Adrenal gland (tissue), 19 donors: ENCODE results near the gene ELSPBP1. TPM values are rescaled to one million over a fixed set of nuclear protein-coding genes. Genes with fewer than 3 reads are reported as not detected.
"Not testable (repeated sequence)": the region's sequence is repeated elsewhere in the genome, so short reads cannot be mapped to it uniquely, and the experiment has no call there.

Experiments used
- DNase-seq, 7 donors: peaks; one replicate each; pipeline ENCODE4 v3.0.0-alpha.2; 2019 to 2020
- H3K27ac ChIP-seq, 5 donors: fragments of 200-600 bp; sonication (generic) in 4 of 5; 1 replicate in 3 of 5; 2 replicates in 2 of 5; pipeline versions ENCODE4 v1.5.1 to v1.8.0; 2016 to 2020; ENCODE audit warnings: mild to moderate bottlenecking in 1 of 5
- H3K27me3 ChIP-seq: fragments of 200-600 bp; 2 replicates; pipeline ENCODE4 v1.8.0; 2021
- H3K36me3 ChIP-seq, 2 donors: fragments of 200-600 bp; replicated peaks in 1 of 2; 1 replicate in 1 of 2; 2 replicates in 1 of 2; pipeline versions ENCODE4 v1.5.1 to v1.8.0; 2018 to 2022
- H3K4me1 ChIP-seq, 2 donors: fragments of 200-600 bp; replicated peaks in 1 of 2; 1 replicate in 1 of 2; 2 replicates in 1 of 2; pipeline versions ENCODE4 v1.5.1 to v1.8.0; 2018 to 2021
- H3K4me3 ChIP-seq, 4 donors: fragments of 200-600 bp; sonication (generic) in 3 of 4; one replicate each; pipeline ENCODE4 v1.5.1; 2016 to 2018
- H3K9me3 ChIP-seq, 3 donors: fragments of 200-600 bp; sonication (generic) in 1 of 3; replicated peaks in 1 of 3; 1 replicate in 2 of 3; 2 replicates in 1 of 3; pipeline versions ENCODE4 v1.5.1 to v1.8.0; 2016 to 2021
- POLR2A ChIP-seq, 2 donors: fragments of 450-650 bp; IDR thresholded peaks; one replicate each; pipeline ENCODE4 v1.6.1; 2017; ENCODE audit warnings: antibody characterized with exemption in 2 of 2, mild to moderate bottlenecking in 2 of 2, moderate library complexity in 1 of 2
- WGBS, 4 donors: extraction: QIAGEN DNeasy Blood & Tissue Kit in 2 of 4; methylation state at CpG; one replicate each; pipeline versions ENCODE4 v1.1.5 to v1.1.7; 2013 to 2017; 5-methylcytosine and 5-hydroxymethylcytosine counted together
- intact Hi-C, 2 donors: fragments of 100-400 bp; cut with DNase I; formaldehyde crosslinking; loops; one replicate each; pipeline versions ENCODE4 v1.14.1 to v1.15.0; 2022 to 2023
- long read RNA-seq, 10 donors: library from polyadenylated mRNA in 3 of 10; unstranded in 2 of 10; stranded (forward) in 1 of 10; transcript quantifications; one replicate each; pipeline ENCODE4 v2.0.0 and lab custom pipeline, GENCODE V29; 2021 to 2026
- polyA plus RNA-seq, 3 donors: library from polyadenylated mRNA; stranded (reverse); fragments of 200-250 nt in 2 of 3; fragments of 350-450 nt in 1 of 3; fragmentation: Illumina TruSeq in 1 of 3; extraction: RNeasy Lipid Tissue Mini Kit (QIAGEN cat#74804) in 1 of 3; gene quantifications; one replicate each; pipeline ENCODE4 v1.2.3, GENCODE V29; 2013 to 2014
- total RNA-seq, 9 donors: library from RNA; depleted of rRNA in 4 of 9; stranded (reverse); fragments of >200 nt in 4 of 9; fragments of 120-200 nt in 1 of 9; fragmentation: NEBNext Ultra II Directional in 1 of 9; extraction: Animal tissue kit (Norgen Biotek cat#: 25700) in 1 of 9; gene quantifications; one replicate each; pipeline versions ENCODE4 v1.1.0 to v1.2.4, GENCODE V29; 2013 to 2023
- TF ChIP-seq, protein P1 (sequence below), 6 experiments: fragments of 450-650 bp in 4 of 6; fragments of 200-600 bp in 2 of 6; sonication (generic) in 1 of 6; IDR thresholded peaks; 1 replicate in 5 of 6; 2 replicates in 1 of 6; pipeline versions ENCODE4 v1.5.1 to v1.8.0; 2016 to 2021; ENCODE audit warnings: antibody characterized with exemption in 6 of 6, mild to moderate bottlenecking in 2 of 6, moderate library complexity in 1 of 6
- donor health status: healthy with polysubstance abuse.
- donor health status: Bipolar disorder and iron deficiency.
- donor health status: DM: yes; HTN: yes; CAD: no.
- donor health status: DM: no; HTN: no; CAD: no.
- donor health status: DM: no; HTN: no; CAD: no.
- donor health status: DM: yes; HTN: yes; CAD: no.

The ELSPBP1 gene
- 1 to 10 TPM in 1 of 9 donors, under 1 TPM in 1, not detected in 7; 0.11 to 4.3 TPM for total RNA-seq
- polyA plus RNA-seq = not detected
- long read RNA-seq, donor 1 = 0 reads
- long read RNA-seq, donor 2 = 0 reads
- long read RNA-seq, donor 3 = 0 reads
- long read RNA-seq, donor 4 = 0 reads
- long read RNA-seq, donor 5 = 0 reads
- long read RNA-seq, donor 6 = 0 reads
- long read RNA-seq, donor 7 = 0 reads
- long read RNA-seq, donor 8, partial matches to known transcripts = 21 of 21 reads
- long read RNA-seq, donor 8, other reads (novel, unspliced or antisense) = 0 of 21 reads
- long read RNA-seq, donor 9 = 0 reads
- long read RNA-seq, donor 10 = 0 reads

GRCh38 chr19:47994209-47994802 lies at the start of gene ELSPBP1:
TSS of gene ELSPBP1 (plus strand) at chr19:47994632. CDS start at chr19:48008668, 14,036 bp downstream.
- Histone ChIP-seq H3K27me3 (no peaks in the 10 kb centered on the region), H3K4me1 (no peaks in the 10 kb centered on the region), H3K4me3 (no peak within 1 kb of the TSS), H3K9me3 (no peaks in the 10 kb centered on the region), H3K27ac (no peak within 1 kb of the TSS), H3K36me3 (no peaks in the 10 kb centered on the region)
- intact Hi-C loops = no loop called here
- no peak for DNase-seq
- no peak for TF ChIP-seq POLR2A (IDR thresholded peaks at IDR 0.05)
- TF ChIP-seq, protein P1, sequence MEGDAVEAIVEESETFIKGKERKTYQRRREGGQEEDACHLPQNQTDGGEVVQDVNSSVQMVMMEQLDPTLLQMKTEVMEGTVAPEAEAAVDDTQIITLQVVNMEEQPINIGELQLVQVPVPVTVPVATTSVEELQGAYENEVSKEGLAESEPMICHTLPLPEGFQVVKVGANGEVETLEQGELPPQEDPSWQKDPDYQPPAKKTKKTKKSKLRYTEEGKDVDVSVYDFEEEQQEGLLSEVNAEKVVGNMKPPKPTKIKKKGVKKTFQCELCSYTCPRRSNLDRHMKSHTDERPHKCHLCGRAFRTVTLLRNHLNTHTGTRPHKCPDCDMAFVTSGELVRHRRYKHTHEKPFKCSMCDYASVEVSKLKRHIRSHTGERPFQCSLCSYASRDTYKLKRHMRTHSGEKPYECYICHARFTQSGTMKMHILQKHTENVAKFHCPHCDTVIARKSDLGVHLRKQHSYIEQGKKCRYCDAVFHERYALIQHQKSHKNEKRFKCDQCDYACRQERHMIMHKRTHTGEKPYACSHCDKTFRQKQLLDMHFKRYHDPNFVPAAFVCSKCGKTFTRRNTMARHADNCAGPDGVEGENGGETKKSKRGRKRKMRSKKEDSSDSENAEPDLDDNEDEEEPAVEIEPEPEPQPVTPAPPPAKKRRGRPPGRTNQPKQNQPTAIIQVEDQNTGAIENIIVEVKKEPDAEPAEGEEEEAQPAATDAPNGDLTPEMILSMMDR (IDR thresholded peaks at IDR 0.05) = no peak
- 32 to 41% (median 36%) methylated on average over 5 of the region's 5 CpGs for WGBS, 4 donors

GRCh38 chr19:47949852-47950521 lies 44.4 kb upstream of the ELSPBP1 start:
- WGBS, 4 donors = 79 to 90% (median 86%) methylated on average over 19 to 23 of the region's 24 CpGs
- intact Hi-C loops, H3K4me3 ChIP-seq, H3K9me3 ChIP-seq, H3K27me3 ChIP-seq, H3K36me3 ChIP-seq, H3K4me1 ChIP-seq, H3K27ac ChIP-seq: not testable (repeated sequence)
- DNase-seq = peak in 4 of 7 donors; percentile 10 to 38 (median 24)

- intact Hi-C loops, DNase-seq, H3K4me1 ChIP-seq, H3K36me3 ChIP-seq, H3K4me3 ChIP-seq, H3K27me3 ChIP-seq, H3K27ac ChIP-seq, H3K9me3 ChIP-seq: not testable (repeated sequence)
- WGBS, 4 donors = 65% methylated on average over 15 of the region's 21 CpGs; no CpG with 5 or more reads in 3 of the 4 donors
Measured at GRCh38 chr19:47952132-47952531, 42.3 kb upstream of the ELSPBP1 start.

DNA sequence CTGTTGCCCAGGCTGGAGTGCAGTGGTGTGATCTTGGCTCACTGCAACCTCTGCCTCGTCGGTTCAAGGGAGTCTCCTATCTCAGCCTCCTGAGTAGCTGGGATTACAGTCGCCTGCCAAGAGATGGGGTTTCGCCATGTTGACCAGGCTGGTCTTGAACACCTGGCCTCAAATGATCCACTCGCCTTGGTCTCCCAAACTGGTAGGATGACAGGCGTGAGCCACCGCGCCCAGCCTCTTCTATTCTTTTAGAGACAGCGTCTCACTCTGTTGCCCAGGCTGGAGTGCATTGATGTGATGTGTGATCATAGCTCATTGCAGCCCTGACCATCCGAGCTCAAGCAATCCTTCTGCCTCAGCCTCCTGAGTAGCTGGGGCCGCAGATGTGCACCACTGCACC lies 38.5 kb upstream of the ELSPBP1 start:
- H3K36me3 ChIP-seq, intact Hi-C loops, H3K27me3 ChIP-seq, H3K4me3 ChIP-seq, H3K9me3 ChIP-seq, H3K4me1 ChIP-seq, H3K27ac ChIP-seq: not testable (repeated sequence)
- peak in 3 of 7 donors; percentile 16 to 37 (median 25) for DNase-seq
- WGBS, 4 donors = 70 to 89% (median 86%) methylated on average over 5 to 8 of the region's 11 CpGs

DNA sequence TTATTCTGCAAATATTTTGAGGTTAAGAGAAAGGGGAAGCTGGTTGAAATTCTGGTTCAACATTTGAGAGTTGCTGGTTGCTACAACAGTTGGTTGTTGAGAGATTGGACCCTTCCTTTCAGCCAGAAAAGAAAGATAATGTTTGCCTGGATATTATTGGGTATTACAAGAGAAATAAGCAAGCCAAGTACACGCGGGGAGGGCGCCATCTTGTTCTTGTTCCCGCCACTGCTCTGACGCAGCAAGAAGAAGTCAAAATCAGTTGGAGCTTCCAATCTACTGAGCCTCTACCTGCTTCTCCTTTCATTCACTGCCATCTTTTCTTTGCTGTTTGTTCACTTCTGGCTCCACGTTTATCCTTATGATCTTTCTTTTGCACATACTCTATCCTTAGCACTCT lies 20.9 kb upstream of the ELSPBP1 start:
- TF ChIP-seq, protein P1 (IDR thresholded peaks at IDR 0.05) = no peak
- no peak for TF ChIP-seq POLR2A (IDR thresholded peaks at IDR 0.05)
- intact Hi-C loops = no loop called here
- WGBS, 4 donors = 71 to 86% (median 80%) methylated on average over 6 of the region's 6 CpGs

More for the DNA sequence above, 20.9 kb upstream of the ELSPBP1 start:
- H3K27me3 ChIP-seq = peaks cover 4% of the 10 kb centered on the region
- no peaks in the 10 kb centered on the region for H3K4me1 ChIP-seq
- H3K9me3 ChIP-seq = no peaks in the 10 kb centered on the region
- no peak for DNase-seq
- no peak overlapping the region for H3K27ac ChIP-seq
- no peak overlapping the region for H3K4me3 ChIP-seq
- no peaks in the 10 kb centered on the region for H3K36me3 ChIP-seq
